Spleen (tissue), 11 donors: ENCODE results near the gene ANKRD60. TPM values are rescaled to one million over a fixed set of nuclear protein-coding genes. Genes with fewer than 3 reads are reported as not detected.

Source experiments
- DNase-seq: peaks from one replicate; pipeline ENCODE4 v3.0.0-alpha.2; 2020
- H3K27ac ChIP-seq, 8 donors: fragments of 200-600 bp; sonication (generic) in 7 of 8; 1 replicate in 4 of 8; 2 replicates in 4 of 8; pipeline versions ENCODE4 v1.5.0 to v1.8.0; 2016 to 2021; ENCODE audit warnings: inconsistent platforms in 4 of 8, mild to moderate bottlenecking in 4 of 8, moderate library complexity in 1 of 8
- H3K27me3 ChIP-seq, 7 donors: fragments of 200-600 bp; sonication (generic) in 6 of 7; replicated peaks in 1 of 7; 1 replicate in 4 of 7; 2 replicates in 3 of 7; pipeline versions ENCODE4 v1.5.0 to v1.8.0; 2016 to 2021; ENCODE audit warnings: inconsistent platforms in 3 of 7, mild to moderate bottlenecking in 1 of 7
- H3K36me3 ChIP-seq, 6 donors: fragments of 200-600 bp; sonication (generic) in 5 of 6; 1 replicate in 4 of 6; 2 replicates in 2 of 6; pipeline versions ENCODE4 v1.5.0 to v1.8.0; 2016 to 2021; ENCODE audit warnings: inconsistent platforms in 2 of 6
- H3K4me1 ChIP-seq, 6 donors: fragments of 200-600 bp; sonication (generic) in 5 of 6; 1 replicate in 3 of 6; 2 replicates in 3 of 6; pipeline versions ENCODE4 v1.5.0 to v1.8.0; 2016 to 2021; ENCODE audit warnings: inconsistent platforms in 3 of 6
- H3K4me3 ChIP-seq, 8 donors: fragments of 200-600 bp; sonication (generic) in 7 of 8; 1 replicate in 4 of 8; 2 replicates in 4 of 8; pipeline versions ENCODE4 v1.5.0 to v1.8.0; 2016 to 2021; ENCODE audit warnings: inconsistent platforms in 4 of 8, mild to moderate bottlenecking in 4 of 8, moderate library complexity in 2 of 8
- H3K9me3 ChIP-seq, 8 donors: fragments of 200-600 bp; sonication (generic) in 7 of 8; 1 replicate in 4 of 8; 2 replicates in 4 of 8; pipeline versions ENCODE4 v1.5.0 to v1.8.0; 2016 to 2021; ENCODE audit warnings: inconsistent platforms in 4 of 8
- CTCF ChIP-seq, 11 experiments: fragments of 200-600 bp in 7 of 11; fragments of 450-650 bp in 4 of 11; sonication (generic) in 4 of 11; IDR thresholded peaks in 8 of 11; conservative IDR thresholded peaks in 3 of 11; 1 replicate in 7 of 11; 2 replicates in 4 of 11; pipeline versions ENCODE4 v1.4.0 to v1.8.0; 2016 to 2021; ENCODE audit warnings: antibody characterized with exemption in 11 of 11, inconsistent platforms in 4 of 11, mild to moderate bottlenecking in 1 of 11
- POLR2A ChIP-seq, 3 donors: fragments of 450-650 bp; IDR thresholded peaks; one replicate each; pipeline ENCODE4 v1.5.1; 2017; ENCODE audit warnings: antibody characterized with exemption in 3 of 3, mild to moderate bottlenecking in 1 of 3
- POLR2AphosphoS5 ChIP-seq, 3 donors: sonication (generic); formaldehyde crosslinking; IDR thresholded peaks; one replicate each; pipeline ENCODE4 v1.5.1; 2017; ENCODE audit warnings: antibody characterized with exemption in 3 of 3
- WGBS, 5 donors: extraction: QIAGEN DNeasy Blood & Tissue Kit in 3 of 5; methylation state at CpG; one replicate each; pipeline versions ENCODE4 v1.1.5 to v1.1.7; 2013 to 2018; 5-methylcytosine and 5-hydroxymethylcytosine counted together
- intact Hi-C: fragments of 100-400 bp; cut with DNase I; formaldehyde crosslinking; loops from one replicate; pipeline ENCODE4 v1.15.0; 2023; ENCODE audit warnings: low total_unique reads
- polyA plus RNA-seq, 3 donors: library from polyadenylated mRNA; stranded (reverse); fragments of 200-250 nt; gene quantifications; one replicate each; pipeline ENCODE4 v1.2.1, GENCODE V29; 2013
- total RNA-seq, 7 donors: library from RNA; depleted of rRNA in 3 of 7; stranded (reverse); fragments of >200 nt in 3 of 7; fragmentation: NEBNext Ultra II Directional in 4 of 7; extraction: Animal tissue kit (Norgen Biotek cat#: 25700) in 4 of 7; gene quantifications; one replicate each; pipeline versions ENCODE4 v1.1.0 to v1.2.1, GENCODE V29; 2016 to 2021
- donor health status: healthy with polysubstance abuse.
- donor health status: DM: no; HTN: no; CAD: no; lungs with moderate emphysema.
- donor health status: DM: no; HTN: no; CAD: no.
- donor health status: Bipolar disorder and iron deficiency.
- donor health status: healthy.
- donor health status: DM: no; HTN: no; CAD: no.
- donor health status: DM: yes; HTN: yes; CAD: no.

ANKRD60 gene
- total and polyA plus RNA-seq, 10 donors = not detected

GRCh38 chr20:58244517-58245030 lies 16.1 kb upstream of the ANKRD60 start:
- WGBS, 5 donors = 88 to 98% (median 94%) methylated on average over 7 of the region's 7 CpGs
- no peak overlapping the region for H3K27ac ChIP-seq
- H3K27me3 ChIP-seq = no peaks in the 10 kb centered on the region
- H3K9me3 ChIP-seq = no peaks in the 10 kb centered on the region
- no peak for DNase-seq
- no peak overlapping the region for H3K4me3 ChIP-seq
- intact Hi-C loops = no loop called here
- H3K4me1 ChIP-seq = no peaks in the 10 kb centered on the region
- H3K36me3 ChIP-seq = peaks cover 3 to 98% (median 46%) of the 10 kb centered on the region in 6 donors
- TF ChIP-seq POLR2A (IDR thresholded peaks at IDR 0.05) = no peak
- TF ChIP-seq POLR2AphosphoS5 (IDR thresholded peaks at IDR 0.05) = no peak

- Histone ChIP-seq H3K4me1 (no peaks in the 10 kb centered on the region), H3K27ac (no peak overlapping the region), H3K9me3 (no peaks in the 10 kb centered on the region), H3K36me3 (peaks cover 3 to 99% (median 51%) of the 10 kb centered on the region in 6 donors), H3K4me3 (no peak overlapping the region), H3K27me3 (no peaks in the 10 kb centered on the region)
- TF ChIP-seq CTCF (IDR thresholded peaks at IDR 0.05 in 8 of 11, conservative IDR thresholded peaks at IDR 0.05 in 3 of 11) (no peak), POLR2A (IDR thresholded peaks at IDR 0.05) (no peak), POLR2AphosphoS5 (IDR thresholded peaks at IDR 0.05) (no peak)
- intact Hi-C loops = no loop called here
- 88 to 94% (median 91%) methylated on average over 9 of the region's 9 CpGs for WGBS, 5 donors
- DNase-seq = no peak
Observed at GRCh38 chr20:58243653-58244410, 15.4 kb upstream of the ANKRD60 start.

- no peak overlapping the region for H3K27ac ChIP-seq
- H3K4me3 ChIP-seq = no peak overlapping the region
- no peaks in the 10 kb centered on the region for H3K27me3 ChIP-seq
- TF ChIP-seq POLR2AphosphoS5 (IDR thresholded peaks at IDR 0.05) (no peak), CTCF (IDR thresholded peaks at IDR 0.05 in 8 of 11, conservative IDR thresholded peaks at IDR 0.05 in 3 of 11) (no peak), POLR2A (IDR thresholded peaks at IDR 0.05) (no peak)
- WGBS, 5 donors = 91 to 98% (median 97%) methylated on average over 5 of the region's 5 CpGs
- intact Hi-C loops = no loop called here
- DNase-seq = no peak
- H3K36me3 ChIP-seq = peaks cover 3 to 96% (median 50%) of the 10 kb centered on the region in 6 donors
- no peaks in the 10 kb centered on the region for H3K4me1 ChIP-seq
- H3K9me3 ChIP-seq = no peaks in the 10 kb centered on the region
Observed at GRCh38 chr20:58242824-58243223, 14.4 kb upstream of the ANKRD60 start.

GRCh38 chr20:58241766-58242465 lies 13.5 kb upstream of the ANKRD60 start:
- WGBS, 5 donors = 73 to 86% (median 85%) methylated on average over 6 of the region's 6 CpGs

More at GRCh38 chr20:58241766-58242465, 13.5 kb upstream of the ANKRD60 start:
- no peak overlapping the region for H3K27ac ChIP-seq
- intact Hi-C loops = no loop called here
- no peak for DNase-seq
- H3K4me3 ChIP-seq = no peak overlapping the region
- TF ChIP-seq CTCF (IDR thresholded peaks at IDR 0.05 in 8 of 11, conservative IDR thresholded peaks at IDR 0.05 in 3 of 11) (no peak), POLR2AphosphoS5 (IDR thresholded peaks at IDR 0.05) (no peak), POLR2A (IDR thresholded peaks at IDR 0.05) (no peak)
- H3K36me3 ChIP-seq = peaks cover 0 to 87% (median 42%) of the 10 kb centered on the region in 6 donors
- H3K4me1 ChIP-seq = peaks cover 0 to 6% (median under 1%) of the 10 kb centered on the region in 6 donors
- no peaks in the 10 kb centered on the region for H3K9me3 ChIP-seq
- no peaks in the 10 kb centered on the region for H3K27me3 ChIP-seq
